ENCODE data around the gene UPK2.

DNA sequence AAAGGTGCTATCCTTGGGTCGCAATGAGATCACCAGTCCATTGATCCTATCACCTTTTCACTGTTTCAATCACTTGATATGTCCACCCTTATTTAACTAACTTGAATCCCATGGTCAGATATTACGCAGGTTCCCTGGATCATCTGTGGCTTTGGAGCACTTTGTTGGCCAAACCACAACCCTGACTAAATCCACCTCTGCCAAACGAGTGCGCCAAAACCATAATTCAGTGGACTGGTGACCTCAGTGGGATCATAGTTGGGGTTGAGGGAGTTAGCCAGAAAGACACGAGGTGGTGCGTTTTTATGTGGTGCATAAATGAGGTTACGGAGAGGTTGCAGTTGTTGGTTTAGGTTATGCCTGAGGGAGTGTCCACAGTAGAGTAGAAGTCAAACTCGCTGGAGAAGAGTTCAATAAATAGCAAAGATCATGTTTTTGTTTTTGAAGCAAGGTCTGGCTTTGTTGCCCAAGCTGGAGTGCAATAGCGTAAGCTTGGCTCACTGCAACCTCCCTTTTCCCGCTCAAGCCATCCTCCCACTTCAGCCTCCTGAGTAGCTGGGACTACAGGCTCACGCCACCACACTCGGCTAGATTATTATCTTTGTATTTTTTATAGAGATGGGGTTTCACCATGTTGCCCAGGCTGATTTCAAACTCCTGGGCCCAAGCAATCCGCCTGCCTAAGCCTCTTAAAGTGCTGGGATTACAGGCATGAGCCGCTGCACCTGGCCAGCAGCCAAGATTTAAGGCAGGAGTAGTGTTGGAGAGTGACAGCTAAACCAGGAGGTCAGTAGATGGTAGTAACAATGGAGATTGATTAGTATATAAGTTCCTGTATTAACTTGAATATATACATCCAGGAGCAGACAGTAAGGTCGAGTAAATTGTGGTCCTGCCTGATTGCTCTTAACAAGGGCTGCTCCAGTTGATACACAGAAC lies 19.9 kb downstream of the UPK2 start:
- TF ChIP-seq POLR2AphosphoS5 (IDR thresholded peaks at IDR 0.05; ENCODE audit: low read depth, low read length) (no peak), REST (IDR thresholded peaks at IDR 0.05; ENCODE audit: insufficient read depth in 1 of 2, low read depth in 2 of 2, low read length in 2 of 2) (no peak), TAF1 (IDR thresholded peaks at IDR 0.05; ENCODE audit: borderline replicate concordance, insufficient read depth, low read length) (no peak), SIN3A (IDR thresholded peaks at IDR 0.05; ENCODE audit: borderline replicate concordance, insufficient read depth, low read length) (no peak)
